Articular chondrocyte of knee joint (primary cell): ENCODE data around the gene SPTA1. TPM values are rescaled to one million over a fixed set of nuclear protein-coding genes. Genes with fewer than 3 reads are reported as not detected.

ENCODE experiments used
- total RNA-seq: library from RNA; depleted of rRNA; stranded (reverse); fragments of >200 nt; gene quantifications from 2 replicates; pipeline ENCODE4 v1.2.3, GENCODE V29; 2012

Gene SPTA1
- 0.13 TPM in 1 of 2 replicates, not detected in the other for total RNA-seq

GRCh38 chr1:158686111-158687009 lies at the start of gene SPTA1:
SPTA1 (minus strand) TSS chr1:158686715; CDS start chr1:158686517, 198 bp downstream.

GRCh38 chr1:158720620-158721019 lies 34.1 kb upstream of the SPTA1 start, which contains the start of gene OR6K3:
OR6K3 (minus strand) TSS chr1:158720720; CDS start chr1:158718115, 2,605 bp downstream.

GRCh38 chr1:158700552-158700951 lies 14.0 kb upstream of the SPTA1 start, which contains the start of gene OR6K2:
OR6K2 (minus strand) TSS chr1:158700652; CDS start chr1:158700652, 0 bp downstream.

GRCh38 chr1:158604968-158605367 lies 81.5 kb downstream of the SPTA1 start, which contains the start of gene OR10Z1:
OR10Z1 (plus strand) TSS chr1:158605268; CDS start chr1:158606439, 1,171 bp downstream.

GRCh38 chr1:158579733-158580132 lies 106.8 kb downstream of the SPTA1 start, which contains the start of gene OR10X1:
OR10X1 (minus strand) TSS chr1:158579899; CDS start chr1:158579899, 0 bp downstream.

GRCh38 chr1:158570480-158570879 lies 116.0 kb downstream of the SPTA1 start, which contains the start of gene OR6P1:
OR6P1 (minus strand) TSS chr1:158570580; CDS start chr1:158563604, 6,976 bp downstream.

Other genes starting within 250 kb of the SPTA1 start
- gene OR10K1, start 224.9 kb downstream of the SPTA1 start, total RNA-seq: not detected in 2 replicates
- not detected in 2 replicates for gene OR10R2, start 214.5 kb downstream of the SPTA1 start, total RNA-seq
- gene OR6Y1, start 132.3 kb downstream of the SPTA1 start, total RNA-seq: not detected in 2 replicates
- gene OR6P1, start 116.1 kb downstream of the SPTA1 start, total RNA-seq: not detected in 2 replicates
- not detected in 2 replicates for gene OR10X1, start 106.8 kb downstream of the SPTA1 start, total RNA-seq
- not detected in 2 replicates for gene OR10Z1, start 81.4 kb downstream of the SPTA1 start, total RNA-seq
- gene OR6K2, start 13.9 kb upstream of the SPTA1 start, total RNA-seq: not detected in 2 replicates
- gene OR6K3, start 34.0 kb upstream of the SPTA1 start, total RNA-seq: not detected in 2 replicates
- gene OR6K6, start 68.0 kb upstream of the SPTA1 start, total RNA-seq: not detected in 2 replicates
- not detected in 2 replicates for gene OR6N1, start 85.5 kb upstream of the SPTA1 start, total RNA-seq
- gene OR6N2, start 94.5 kb upstream of the SPTA1 start, total RNA-seq: not detected in 2 replicates
- not detected in 2 replicates for gene MNDA, start 144.6 kb upstream of the SPTA1 start, total RNA-seq
- not detected in 2 replicates for gene PYHIN1, start 244.8 kb upstream of the SPTA1 start, total RNA-seq